GM12878 (cell line): ENCODE data around the gene SELENOP. TPM values are rescaled to one million over a fixed set of nuclear protein-coding genes. Genes with fewer than 3 reads are reported as not detected.

Source experiments
- ATAC-seq: fragments of 200-7000 bp; cut with Tn5 transposase; 3 replicates; pipeline ENCODE4 v1.9.1; 2020; ENCODE audit warnings: mild to moderate bottlenecking, moderate library complexity
- BruUV-seq: library from RNA; stranded (reverse); fragments of 400-500 nt; replicated peaks from 2 replicates; lab custom pipeline; 2021; lab: Mats Ljungman, UMichigan
- CTCF ChIA-PET: fragments of 300-600 bp; sonication (Branson Sonifier 250); formaldehyde crosslinking; extraction: SDS; loops from one replicate; lab custom pipeline; 2021; ENCODE audit warnings: inconsistent platforms; lab: Yijun Ruan, JAX
- POLR2A ChIA-PET: fragments of 350-600 bp; formaldehyde crosslinking; extraction: SDS; loops from one replicate; lab custom pipeline; 2021; ENCODE audit warnings: inconsistent platforms; lab: Charles Lee
- RAD21 ChIA-PET: fragments of 300-600 bp; sonication (Branson Sonifier 250); formaldehyde crosslinking; loops from one replicate; lab custom pipeline; 2023; ENCODE audit warnings: antibody characterized with exemption; ENCODE audit not compliant: unreplicated experiment; lab: Charles Lee
- SMC1A ChIA-PET: fragments of 300-600 bp; sonication (Branson Sonifier 250); formaldehyde crosslinking; loops from one replicate; lab custom pipeline; 2023; ENCODE audit not compliant: unreplicated experiment, uncharacterized antibody; lab: Charles Lee
- DNase-seq: peaks from one replicate; pipeline ENCODE4 v3.0.0-alpha.2; 2011; ENCODE audit warnings: low read depth, low spot score
- FAIRE-seq: peaks from 3 replicates; lab custom pipeline; 2011; peaks lifted over from hg19 to GRCh38; lab: Jason Lieb, UNC
- H2AFZ ChIP-seq: 2 replicates; pipeline ENCODE4 v1.6.0; 2011; ENCODE audit warnings: low read depth, low read length, control low read depth; ENCODE audit not compliant: control insufficient read depth
- H3K27ac ChIP-seq: 2 replicates; pipeline ENCODE4 v1.5.1; 2011; ENCODE audit warnings: control low read depth; ENCODE audit not compliant: control insufficient read depth, insufficient read depth
- H3K27me3 ChIP-seq, 2 experiments: replicated peaks in 1 of 2; 2 replicates each; pipeline versions ENCODE4 v1.6.0 to v1.6.1; 2011; ENCODE audit warnings: low read length in 1 of 2; ENCODE audit not compliant: control insufficient read depth in 2 of 2, insufficient read depth in 2 of 2
- H3K36me3 ChIP-seq, 2 experiments: 2 replicates each; pipeline ENCODE4 v1.5.1; 2011; ENCODE audit warnings: low read length in 1 of 2; ENCODE audit not compliant: control insufficient read depth in 2 of 2, insufficient read depth in 2 of 2
- H3K4me1 ChIP-seq: 2 replicates; pipeline ENCODE4 v1.6.1; 2011; ENCODE audit warnings: mild to moderate bottlenecking, low read length, moderate library complexity, mixed read lengths; ENCODE audit not compliant: control insufficient read depth, insufficient read depth
- H3K4me2 ChIP-seq: 2 replicates; pipeline ENCODE4 v1.6.0; 2011; ENCODE audit warnings: control low read depth; ENCODE audit not compliant: control insufficient read depth, insufficient read depth
- H3K4me3 ChIP-seq: fragments of 200-600 bp; sonication (generic); 2 replicates; pipeline ENCODE4 v1.5.1; 2016
- H3K79me2 ChIP-seq: 2 replicates; pipeline ENCODE4 v1.6.0; 2011; ENCODE audit warnings: low read length; ENCODE audit not compliant: control insufficient read depth, insufficient read depth
- H3K9ac ChIP-seq: 2 replicates; pipeline ENCODE4 v1.8.0; 2011; ENCODE audit warnings: low read length, control low read depth, mixed read lengths; ENCODE audit not compliant: control insufficient read depth, insufficient read depth
- H3K9me3 ChIP-seq: replicated peaks from 3 replicates; pipeline ENCODE4 v1.5.1; 2011; ENCODE audit warnings: mild to moderate bottlenecking, low read length; ENCODE audit not compliant: control insufficient read depth, insufficient read depth
- H4K20me1 ChIP-seq: 2 replicates; pipeline ENCODE4 v1.6.0; 2011; ENCODE audit not compliant: control insufficient read depth, insufficient read depth
- ATF7 ChIP-seq: fragments of 450-650 bp; IDR thresholded peaks from 2 replicates; pipeline ENCODE4 v1.6.1; 2016; ENCODE audit warnings: low read depth, mild to moderate bottlenecking
- CBX5 ChIP-seq: sonication (generic); IDR thresholded peaks from 2 replicates; pipeline ENCODE4 v1.6.1; 2016; ENCODE audit warnings: low read depth, moderate library complexity, mild to moderate bottlenecking, inconsistent platforms
- JUND ChIP-seq: IDR thresholded peaks from 2 replicates; pipeline ENCODE4 v1.6.1; 2012; ENCODE audit warnings: low read depth, mild to moderate bottlenecking, low read length, improper control_type of control experiment, moderate library complexity
- MTA2 ChIP-seq: fragments of 450-650 bp; IDR thresholded peaks from 2 replicates; pipeline ENCODE4 v1.6.1; 2016; ENCODE audit warnings: low read depth, mild to moderate bottlenecking, moderate library complexity
- NFXL1 ChIP-seq: fragments of 450-650 bp; IDR thresholded peaks from 2 replicates; pipeline ENCODE4 v1.6.1; 2017; ENCODE audit warnings: antibody characterized with exemption, mild to moderate bottlenecking, borderline replicate concordance
- POLR2AphosphoS5 ChIP-seq: IDR thresholded peaks from 2 replicates; pipeline ENCODE4 v1.6.1; 2011; ENCODE audit warnings: mild to moderate bottlenecking, low read length, inconsistent platforms
- RELA ChIP-seq: fragments of 450-650 bp; IDR thresholded peaks from 2 replicates; pipeline ENCODE4 v1.8.0; 2014; ENCODE audit warnings: borderline replicate concordance; ENCODE audit not compliant: partially characterized antibody
- SIN3A ChIP-seq: IDR thresholded peaks from 2 replicates; pipeline ENCODE4 v1.6.1; 2012; ENCODE audit warnings: low read depth, low read length, improper control_type of control experiment
- WGBS: methylation state at CpG from one replicate; pipeline ENCODE4 v1.1.6; 2016; ENCODE audit warnings: low lambda C conversion rate; ENCODE audit not compliant: insufficient replicate concordance, insufficient coverage; ENCODE audit errors: missing lambda C conversion rate; 5-methylcytosine and 5-hydroxymethylcytosine counted together
- in situ Hi-C: fragments of 300-500 bp; cut with MboI; formaldehyde crosslinking; loops from 9 replicates; pipeline ENCODE4 v1.14.3; 2018; ENCODE audit warnings: mixed read lengths
- intact Hi-C: fragments of 100-400 bp; cut with micrococcal nuclease; formaldehyde crosslinking; loops from one replicate; pipeline ENCODE4 v1.14.2; 2022; ENCODE audit not compliant: unreplicated experiment
- polyA plus RNA-seq, 11 experiments: library from polyadenylated mRNA; depleted of rRNA in 4 of 11; unstranded in 6 of 11; stranded (reverse) in 5 of 11; fragments of >200 nt; fragmentation: Nextera tagmentation in 4 of 11; fragmentation: Illumina TruSeq in 1 of 11; extraction: Ambion mirVana in 4 of 11; extraction: Trizol in 1 of 11; gene quantifications; 1 replicate in 1 of 11; 2 replicates in 10 of 11; pipeline versions ENCODE4 v1.2.1 to v1.2.3, GENCODE V29; 2011 to 2016; ENCODE audit warnings: inconsistent platforms in 2 of 11, missing spikeins in 2 of 11, low read depth in 1 of 11
- total RNA-seq, 4 experiments: library from RNA; depleted of rRNA in 3 of 4; stranded (reverse); fragments of >200 nt in 3 of 4; fragmentation: Illumina TruSeq in 1 of 4; extraction: Trizol in 1 of 4; gene quantifications; 2 replicates each; pipeline versions ENCODE4 v1.2.1 to v1.2.3, GENCODE V29; 2013 to 2021
- TF ChIP-seq, protein P1 (sequence below): fragments of 450-650 bp; IDR thresholded peaks from 2 replicates; pipeline ENCODE4 v1.6.1; 2014; ENCODE audit warnings: mild to moderate bottlenecking
- TF ChIP-seq, protein P2 (sequence below): fragments of 450-650 bp; IDR thresholded peaks from 2 replicates; pipeline ENCODE4 v1.6.1; 2017; ENCODE audit warnings: mild to moderate bottlenecking, moderate library complexity

SELENOP gene
- total and polyA plus RNA-seq, 10 of the 15 experiments (the other 5 are each of a cell fraction or from before 2014, with no cell fraction given), result 0.08 to 5.1 (median 0.88) TPM; not detected in 3

DNA sequence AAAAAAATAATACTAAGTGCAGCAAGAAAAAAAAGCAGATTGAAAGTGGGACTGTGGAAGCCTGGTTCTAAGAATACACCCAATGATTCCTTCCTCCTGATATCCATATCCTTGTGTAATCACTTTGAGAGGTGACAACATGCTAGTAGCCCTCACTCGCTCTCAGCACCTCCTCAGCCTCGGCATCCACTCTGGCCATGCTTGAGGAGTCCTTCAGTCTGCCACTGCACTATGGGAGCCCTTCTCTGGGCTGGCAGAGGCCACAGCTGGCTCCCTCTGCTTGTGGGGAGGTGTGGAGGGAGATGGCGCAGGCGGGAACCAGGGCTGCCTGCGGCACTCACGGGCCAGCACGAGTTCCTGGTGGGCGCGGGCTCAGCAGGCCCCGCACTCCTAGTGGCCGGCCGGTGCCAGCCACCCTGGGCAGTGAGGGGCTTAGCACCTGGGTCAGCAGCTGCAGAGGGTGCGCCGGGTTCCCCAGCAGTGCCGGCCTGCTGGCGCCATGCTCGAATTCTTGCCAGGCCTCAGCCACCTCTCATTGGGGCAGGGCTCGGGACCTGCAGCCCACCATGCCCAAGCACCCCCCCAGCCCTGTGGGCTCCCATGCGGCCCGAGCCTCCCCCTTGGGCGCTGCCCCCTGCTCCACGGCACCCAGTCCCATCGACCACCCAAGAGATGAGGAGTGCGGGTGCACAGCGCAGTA, 24.5 kb upstream of the SELENOP start (continued):
- TF ChIP-seq SIN3A, result no peak
- TF ChIP-seq, all 136 proteins: peak for 0

DNA sequence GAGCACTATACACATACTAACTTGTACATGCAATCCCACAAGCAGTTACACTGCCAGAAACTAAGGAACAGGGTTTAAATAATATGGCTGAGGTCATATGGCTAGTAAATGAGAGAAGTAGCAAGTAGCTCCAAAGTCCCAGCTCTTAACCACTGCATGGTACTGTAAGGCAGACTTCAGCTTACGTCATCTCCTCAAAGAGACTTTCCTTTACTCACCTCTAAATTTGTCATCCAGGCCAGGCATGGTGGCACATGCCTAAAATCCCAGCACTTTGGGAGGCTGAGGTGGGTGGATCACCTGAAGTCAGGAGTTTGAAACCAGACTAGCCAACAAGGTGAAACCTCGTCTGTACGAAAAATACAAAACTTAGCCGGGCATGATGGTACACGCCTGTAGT, 20.4 kb upstream of the SELENOP start:
- H3K4me2 ChIP-seq, result no peak overlapping the region
- no peaks in the 10 kb centered on the region for H4K20me1 ChIP-seq
- no peak overlapping the region for H3K27ac ChIP-seq
- TF ChIP-seq ATF7, result 0 out of 2 replicates have a peak, but pooled peaks have one; percentile 12
- no peak for TF ChIP-seq RELA
- ChIA-PET POLR2A (interaction anchor here (1.0 kb wide), 1 partner anchor 20 kb away, joined by 6 read pairs; no protein-coding TSS in a partner anchor), SMC1A (interaction anchor here (1.0 to 1.4 kb wide), 2 partner anchors 15 to 988 kb away, joined by 3 read pairs; no protein-coding TSS in a partner anchor), CTCF (no interaction called here), RAD21 (no interaction called here)
- DNase-seq (no peak), ATAC-seq (no peak), FAIRE-seq (no peak)
- no peaks in the 10 kb centered on the region for H3K4me1 ChIP-seq
- BruUV-seq, result no TSS peak
- intact Hi-C loops, result no loop called here
- no peak overlapping the region for H2AFZ ChIP-seq
- H3K4me3 ChIP-seq, result no peak overlapping the region
- in situ Hi-C loops, result no loop called here
- no peaks in the 10 kb centered on the region for H3K9me3 ChIP-seq
- H3K27me3 ChIP-seq, result no peaks in the 10 kb centered on the region; a peak in 1 of 4 replicates
- 59% methylated on average over 5 of the region's 5 CpGs for WGBS
- no peak overlapping the region for H3K9ac ChIP-seq
- no peaks in the 10 kb centered on the region for H3K36me3 ChIP-seq
- H3K79me2 ChIP-seq, result no peaks in the 10 kb centered on the region

DNA sequence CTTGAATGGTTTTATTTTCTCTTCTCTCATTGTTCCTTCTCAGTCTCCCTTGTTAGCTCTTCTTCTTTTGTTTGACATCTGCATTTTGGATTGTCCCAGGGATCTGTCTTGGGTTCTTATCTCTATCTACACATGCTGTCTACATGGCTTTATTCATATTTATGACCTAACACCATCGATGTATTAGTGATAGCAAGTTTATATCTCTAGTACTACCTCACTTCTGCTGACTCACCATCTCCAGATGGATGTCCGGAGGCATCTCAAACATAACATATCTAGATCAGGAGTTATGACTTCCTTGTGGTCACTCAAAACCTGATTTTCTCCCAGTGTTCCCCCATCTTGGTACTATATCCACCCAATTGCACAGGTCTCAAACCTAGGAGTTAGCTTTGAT, 19.2 kb upstream of the SELENOP start:
- BruUV-seq, result no TSS peak
- intact Hi-C loops (no loop called here), in situ Hi-C loops (no loop called here)
- Histone ChIP-seq H3K36me3 (no peaks in the 10 kb centered on the region), H3K79me2 (no peaks in the 10 kb centered on the region), H3K9ac (no peak overlapping the region), H3K4me3 (no peak overlapping the region), H3K27me3 (no peaks in the 10 kb centered on the region; a peak in 1 of 4 replicates), H4K20me1 (no peaks in the 10 kb centered on the region), H3K4me2 (no peak overlapping the region), H3K9me3 (no peaks in the 10 kb centered on the region), H3K4me1 (no peaks in the 10 kb centered on the region), H3K27ac (no peak overlapping the region), H2AFZ (no peak overlapping the region)
- SMC1A ChIA-PET, result interaction anchor here (0.6 to 5.8 kb wide), 8 partner anchors 10 to 214 kb away, joined by 3 to 34 read pairs (median 3); partner anchors contain the start of gene SELENOP
- FAIRE-seq, result no peak
- DNase-seq, result no peak
- CTCF ChIA-PET, result interaction anchor here (0.5 to 2.5 kb wide), 4 partner anchors 29 to 773 kb away, joined by 3 to 9 read pairs (median 3); no protein-coding TSS in a partner anchor
- no peak for ATAC-seq
- WGBS, result 32% methylated on average over 2 of the region's 2 CpGs
- RAD21 ChIA-PET, result interaction anchor here (1.0 to 1.1 kb wide), 2 partner anchors 22 to 64 kb away, joined by 3 read pairs; no protein-coding TSS in a partner anchor
- POLR2A ChIA-PET, result no interaction called here
- TF ChIP-seq CBX5 (no peak), JUND (no peak), NFXL1 (no peak), MTA2 (no peak), POLR2AphosphoS5 (no peak)
- TF ChIP-seq, protein P1, sequence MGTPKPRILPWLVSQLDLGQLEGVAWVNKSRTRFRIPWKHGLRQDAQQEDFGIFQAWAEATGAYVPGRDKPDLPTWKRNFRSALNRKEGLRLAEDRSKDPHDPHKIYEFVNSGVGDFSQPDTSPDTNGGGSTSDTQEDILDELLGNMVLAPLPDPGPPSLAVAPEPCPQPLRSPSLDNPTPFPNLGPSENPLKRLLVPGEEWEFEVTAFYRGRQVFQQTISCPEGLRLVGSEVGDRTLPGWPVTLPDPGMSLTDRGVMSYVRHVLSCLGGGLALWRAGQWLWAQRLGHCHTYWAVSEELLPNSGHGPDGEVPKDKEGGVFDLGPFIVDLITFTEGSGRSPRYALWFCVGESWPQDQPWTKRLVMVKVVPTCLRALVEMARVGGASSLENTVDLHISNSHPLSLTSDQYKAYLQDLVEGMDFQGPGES, result no peak
- TF ChIP-seq, protein P2, sequence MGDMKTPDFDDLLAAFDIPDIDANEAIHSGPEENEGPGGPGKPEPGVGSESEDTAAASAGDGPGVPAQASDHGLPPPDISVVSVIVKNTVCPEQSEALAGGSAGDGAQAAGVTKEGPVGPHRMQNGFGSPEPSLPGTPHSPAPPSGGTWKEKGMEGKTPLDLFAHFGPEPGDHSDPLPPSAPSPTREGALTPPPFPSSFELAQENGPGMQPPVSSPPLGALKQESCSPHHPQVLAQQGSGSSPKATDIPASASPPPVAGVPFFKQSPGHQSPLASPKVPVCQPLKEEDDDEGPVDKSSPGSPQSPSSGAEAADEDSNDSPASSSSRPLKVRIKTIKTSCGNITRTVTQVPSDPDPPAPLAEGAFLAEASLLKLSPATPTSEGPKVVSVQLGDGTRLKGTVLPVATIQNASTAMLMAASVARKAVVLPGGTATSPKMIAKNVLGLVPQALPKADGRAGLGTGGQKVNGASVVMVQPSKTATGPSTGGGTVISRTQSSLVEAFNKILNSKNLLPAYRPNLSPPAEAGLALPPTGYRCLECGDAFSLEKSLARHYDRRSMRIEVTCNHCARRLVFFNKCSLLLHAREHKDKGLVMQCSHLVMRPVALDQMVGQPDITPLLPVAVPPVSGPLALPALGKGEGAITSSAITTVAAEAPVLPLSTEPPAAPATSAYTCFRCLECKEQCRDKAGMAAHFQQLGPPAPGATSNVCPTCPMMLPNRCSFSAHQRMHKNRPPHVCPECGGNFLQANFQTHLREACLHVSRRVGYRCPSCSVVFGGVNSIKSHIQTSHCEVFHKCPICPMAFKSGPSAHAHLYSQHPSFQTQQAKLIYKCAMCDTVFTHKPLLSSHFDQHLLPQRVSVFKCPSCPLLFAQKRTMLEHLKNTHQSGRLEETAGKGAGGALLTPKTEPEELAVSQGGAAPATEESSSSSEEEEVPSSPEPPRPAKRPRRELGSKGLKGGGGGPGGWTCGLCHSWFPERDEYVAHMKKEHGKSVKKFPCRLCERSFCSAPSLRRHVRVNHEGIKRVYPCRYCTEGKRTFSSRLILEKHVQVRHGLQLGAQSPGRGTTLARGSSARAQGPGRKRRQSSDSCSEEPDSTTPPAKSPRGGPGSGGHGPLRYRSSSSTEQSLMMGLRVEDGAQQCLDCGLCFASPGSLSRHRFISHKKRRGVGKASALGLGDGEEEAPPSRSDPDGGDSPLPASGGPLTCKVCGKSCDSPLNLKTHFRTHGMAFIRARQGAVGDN, result no peak
